DND-41 (cell line): ENCODE results near the gene CALN1.
A peak's percentile ranks its signal among the peaks of the same experiment; 100 is the strongest.

ENCODE experiments used
- ATAC-seq: fragments of 200-7000 bp; cut with Tn5 transposase; 3 replicates; pipeline ENCODE4 v1.9.1; 2021; ENCODE audit warnings: low read depth; ENCODE audit not compliant: insufficient read depth
- DNase-seq: peaks from one replicate; pipeline ENCODE4 v3.0.0-alpha.2; 2020
- H2AFZ ChIP-seq: 2 replicates; pipeline ENCODE4 v1.6.0; 2012; ENCODE audit warnings: low read depth, low read length
- H3K27ac ChIP-seq: 2 replicates; pipeline ENCODE4 v1.5.1; 2012; ENCODE audit warnings: low read length, inconsistent platforms
- H3K27me3 ChIP-seq: fragments of 200-600 bp; sonication (generic); 2 replicates; pipeline ENCODE4 v1.6.0; 2012; ENCODE audit warnings: low read length, mild to moderate bottlenecking, inconsistent platforms; ENCODE audit not compliant: insufficient read depth, poor library complexity
- H3K36me3 ChIP-seq: 2 replicates; pipeline ENCODE4 v1.5.1; 2012; ENCODE audit warnings: low read length, inconsistent platforms; ENCODE audit not compliant: insufficient read depth
- H3K4me1 ChIP-seq: 2 replicates; pipeline ENCODE4 v1.5.1; 2012; ENCODE audit warnings: mild to moderate bottlenecking, low read length; ENCODE audit not compliant: insufficient read depth
- H3K4me2 ChIP-seq: 2 replicates; pipeline ENCODE4 v1.6.0; 2012; ENCODE audit warnings: mild to moderate bottlenecking, moderate library complexity, low read length, inconsistent platforms; ENCODE audit not compliant: insufficient read depth
- H3K4me3 ChIP-seq, 2 experiments: fragments of 200-600 bp in 1 of 2; shearing (Covaris generic) in 1 of 2; 2 replicates each; pipeline ENCODE4 v1.5.1; 2012 to 2016; ENCODE audit warnings: inconsistent platforms in 2 of 2, low read length in 2 of 2, mild to moderate bottlenecking in 2 of 2, low read depth in 1 of 2, moderate library complexity in 1 of 2
- H3K79me2 ChIP-seq: 2 replicates; pipeline ENCODE4 v1.6.0; 2012; ENCODE audit warnings: low read length, inconsistent platforms; ENCODE audit not compliant: insufficient read depth
- H3K9ac ChIP-seq: 2 replicates; pipeline ENCODE4 v1.6.0; 2012; ENCODE audit warnings: low read depth, mild to moderate bottlenecking, inconsistent platforms, low read length, moderate library complexity
- H3K9me3 ChIP-seq: 2 replicates; pipeline ENCODE4 v1.5.1; 2012; ENCODE audit warnings: low read length, moderate library complexity, mild to moderate bottlenecking, inconsistent platforms; ENCODE audit not compliant: insufficient read depth, severe bottlenecking
- H4K20me1 ChIP-seq: 2 replicates; pipeline ENCODE4 v1.6.0; 2012; ENCODE audit warnings: low read length; ENCODE audit not compliant: insufficient read depth
- CTCF ChIP-seq: IDR thresholded peaks from 2 replicates; pipeline ENCODE4 v1.5.1; 2012; ENCODE audit warnings: borderline replicate concordance, low read length, moderate library complexity, mild to moderate bottlenecking; ENCODE audit not compliant: poor library complexity, severe bottlenecking; ENCODE audit errors: extremely low read depth
- EZH2 ChIP-seq: IDR thresholded peaks from 3 replicates; pipeline ENCODE4 v1.6.1; 2012; ENCODE audit warnings: borderline replicate concordance, low read depth, mild to moderate bottlenecking, moderate library complexity, low read length, inconsistent platforms; ENCODE audit not compliant: severe bottlenecking

The CALN1 gene

GRCh38 chr7:72297636-72298035, 114.5 kb downstream of the CALN1 start:
- Histone ChIP-seq H3K79me2 (no peaks in the 10 kb centered on the region), H2AFZ (no peak overlapping the region), H3K36me3 (no peaks in the 10 kb centered on the region), H3K4me2 (no peak overlapping the region), H4K20me1 (no peaks in the 10 kb centered on the region), H3K4me1 (peaks cover 6% of the 10 kb centered on the region), H3K9me3 (no peaks in the 10 kb centered on the region), H3K27ac (no peak overlapping the region), H3K9ac (no peak overlapping the region), H3K27me3 (no peaks in the 10 kb centered on the region), H3K4me3 (no peak overlapping the region)
- DNase-seq = no peak
- TF ChIP-seq CTCF (no peak), EZH2 (no peak)
- no peak for ATAC-seq

DNA sequence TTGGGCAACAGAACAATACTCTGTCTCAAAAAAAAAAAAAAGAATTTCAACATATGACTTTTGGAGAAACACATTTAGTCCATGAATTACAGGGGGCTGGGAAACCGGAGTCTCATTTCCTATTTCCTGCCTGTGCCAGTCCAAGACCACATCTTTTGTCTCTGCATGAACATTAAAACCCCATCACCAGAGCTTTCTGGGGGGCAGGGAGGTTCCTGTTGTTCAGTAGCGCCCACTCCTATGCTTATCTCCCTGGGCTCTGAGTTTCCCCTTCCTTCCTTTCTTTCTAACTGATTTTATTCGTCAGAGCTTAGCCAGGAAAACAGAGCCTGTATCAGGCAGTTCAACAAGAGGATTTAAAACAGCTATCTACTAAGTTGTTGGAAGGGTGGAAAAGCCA, 119.3 kb downstream of the CALN1 start:
- Histone ChIP-seq H3K79me2 (no peaks in the 10 kb centered on the region), H4K20me1 (no peaks in the 10 kb centered on the region), H3K4me2 (no peak overlapping the region), H3K36me3 (no peaks in the 10 kb centered on the region), H3K9ac (no peak overlapping the region), H2AFZ (peak overlapping the region; percentile 39; the same call in 1 of the 2 replicates), H3K9me3 (peaks cover 11% of the 10 kb centered on the region), H3K4me1 (peaks cover 13% of the 10 kb centered on the region), H3K27ac (peak overlapping the region; percentile 40), H3K4me3 (no peak overlapping the region), H3K27me3 (no peaks in the 10 kb centered on the region)
- ATAC-seq = no peak
- no peak for DNase-seq
- TF ChIP-seq CTCF (no peak), EZH2 (no peak)

- ATAC-seq (no peak), DNase-seq (no peak)
- Histone ChIP-seq H3K4me3 (no peak overlapping the region), H4K20me1 (no peaks in the 10 kb centered on the region), H3K36me3 (no peaks in the 10 kb centered on the region), H3K9me3 (peaks cover 11% of the 10 kb centered on the region), H3K9ac (no peak overlapping the region), H3K4me2 (no peak overlapping the region), H3K27ac (no peak overlapping the region), H3K27me3 (no peaks in the 10 kb centered on the region), H3K79me2 (no peaks in the 10 kb centered on the region), H3K4me1 (peaks cover 13% of the 10 kb centered on the region), H2AFZ (no peak overlapping the region)
- TF ChIP-seq CTCF = no peak
- no peak for TF ChIP-seq EZH2
These were observed 120.0 kb downstream of the CALN1 start for GRCh38 chr7:72292118-72292517.

DNA sequence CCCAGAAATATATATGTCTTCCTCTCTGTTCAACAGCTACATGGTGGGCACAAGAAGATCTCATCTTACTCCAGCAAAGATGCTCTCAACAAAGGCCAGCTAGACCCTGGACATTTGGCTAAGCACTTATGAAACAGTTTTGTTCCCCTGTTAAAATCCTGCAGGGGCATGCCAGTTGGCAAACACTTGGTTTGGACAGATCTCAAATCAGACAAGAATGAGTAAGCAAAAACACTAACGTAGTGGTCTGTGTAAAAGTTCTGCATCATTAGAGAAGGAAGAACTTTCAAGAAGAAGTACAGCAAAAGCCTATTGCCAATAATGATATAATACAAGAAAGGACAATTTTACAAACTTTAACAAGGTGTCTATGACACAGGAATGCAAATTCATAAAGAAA, 125.6 kb downstream of the CALN1 start:
- H3K4me3 ChIP-seq = no peak overlapping the region
- no peaks in the 10 kb centered on the region for H3K27me3 ChIP-seq
- DNase-seq (no peak), ATAC-seq (no peak)
- H3K79me2 ChIP-seq = no peaks in the 10 kb centered on the region
- TF ChIP-seq EZH2 (no peak), CTCF (no peak)
- H3K9me3 ChIP-seq = peaks cover 31% of the 10 kb centered on the region
- H3K9ac ChIP-seq = no peak overlapping the region
- no peak overlapping the region for H3K27ac ChIP-seq
- H3K4me1 ChIP-seq = peaks cover 21% of the 10 kb centered on the region
- H3K4me2 ChIP-seq = no peak overlapping the region
- no peak overlapping the region; the same call in 1 of the 2 replicates for H2AFZ ChIP-seq
- H3K36me3 ChIP-seq = no peaks in the 10 kb centered on the region
- H4K20me1 ChIP-seq = no peaks in the 10 kb centered on the region
